Subcutaneous abdominal adipose tissue (tissue), 5 donors: ENCODE data around the gene IER5L.
A peak's percentile ranks its signal among the peaks of the same experiment; 100 is the strongest.

Experiments used
- H3K27ac ChIP-seq: one replicate; pipeline ENCODE4 v1.7.0; 2013; ENCODE audit warnings: low read depth, mild to moderate bottlenecking, inconsistent platforms, low read length, moderate library complexity
- H3K27me3 ChIP-seq, 5 donors: one replicate each; pipeline ENCODE4 v1.7.0; 2013; ENCODE audit warnings: low read length in 5 of 5, inconsistent platforms in 1 of 5; ENCODE audit not compliant: control insufficient read depth in 5 of 5, insufficient read depth in 4 of 5
- H3K36me3 ChIP-seq, 5 donors: one replicate each; pipeline ENCODE4 v1.7.0; 2013; ENCODE audit warnings: low read length in 5 of 5; ENCODE audit not compliant: control insufficient read depth in 5 of 5, insufficient read depth in 5 of 5
- H3K4me1 ChIP-seq, 5 donors: one replicate each; pipeline ENCODE4 v1.7.0; 2013; ENCODE audit warnings: low read length in 5 of 5, mild to moderate bottlenecking in 3 of 5, moderate library complexity in 1 of 5; ENCODE audit not compliant: control insufficient read depth in 5 of 5, insufficient read depth in 5 of 5
- H3K4me3 ChIP-seq, 5 donors: one replicate each; pipeline ENCODE4 v1.7.0; 2013; ENCODE audit warnings: low read length in 5 of 5, low read depth in 1 of 5
- H3K9ac ChIP-seq, 5 donors: one replicate each; pipeline ENCODE4 v1.7.0; 2013; ENCODE audit warnings: low read length in 5 of 5, mild to moderate bottlenecking in 4 of 5, moderate library complexity in 3 of 5
- H3K9me3 ChIP-seq, 5 donors: one replicate each; pipeline ENCODE4 v1.7.0; 2013; ENCODE audit warnings: low read length in 5 of 5; ENCODE audit not compliant: control insufficient read depth in 5 of 5
- donor health status: healthy.
- donor health status: healthy.
- donor health status: healthy.
- donor health status: healthy.
- donor health status: healthy.

IER5L gene

GRCh38 chr9:129154866-129155477 is 23.1 kb downstream of the IER5L start:
- no peak overlapping the region for H3K27ac ChIP-seq
- no peak overlapping the region for H3K4me3 ChIP-seq
- H3K27me3 ChIP-seq, result no peaks in the 10 kb centered on the region
- peaks cover 0 to 35% (median 8%) of the 10 kb centered on the region in 5 donors for H3K36me3 ChIP-seq
- no peaks in the 10 kb centered on the region for H3K9me3 ChIP-seq
- no peak overlapping the region for H3K9ac ChIP-seq
- H3K4me1 ChIP-seq, result peaks cover 0 to 7% (median 5%) of the 10 kb centered on the region in 5 donors

DNA sequence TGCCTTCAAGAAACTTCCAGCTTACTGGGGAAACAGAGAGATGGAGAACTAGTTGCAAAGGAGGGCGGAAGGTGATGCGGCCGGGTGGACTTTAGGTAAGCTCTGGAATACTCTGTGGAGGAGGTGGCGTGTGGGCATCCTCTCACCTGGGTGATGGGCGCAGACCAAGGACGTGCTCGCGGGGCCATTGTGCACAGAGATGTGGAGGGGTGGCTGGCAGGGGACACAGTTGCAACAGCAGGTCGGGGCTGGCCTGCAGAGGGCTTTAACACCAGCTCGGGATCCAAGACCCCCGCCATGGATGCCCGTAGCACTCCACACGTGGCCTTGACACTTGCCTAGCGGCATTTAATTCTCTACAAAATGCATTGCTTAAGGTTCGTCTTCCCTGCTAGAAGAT is 26.6 kb downstream of the IER5L start:
- Histone ChIP-seq H3K27ac (no peak overlapping the region), H3K36me3 (peaks cover 0 to 57% (median 13%) of the 10 kb centered on the region in 5 donors), H3K9ac (no peak overlapping the region), H3K4me3 (no peak overlapping the region), H3K27me3 (no peaks in the 10 kb centered on the region), H3K9me3 (no peaks in the 10 kb centered on the region), H3K4me1 (peaks cover 0 to 17% (median 12%) of the 10 kb centered on the region in 5 donors)

GRCh38 chr9:129150672-129151211 is 27.3 kb downstream of the IER5L start:
- Histone ChIP-seq H3K36me3 (peaks cover 0 to 54% (median 13%) of the 10 kb centered on the region in 5 donors), H3K9me3 (no peaks in the 10 kb centered on the region), H3K4me1 (peaks cover 1 to 25% (median 19%) of the 10 kb centered on the region in 5 donors), H3K27ac (no peak overlapping the region), H3K27me3 (no peaks in the 10 kb centered on the region), H3K9ac (no peak overlapping the region), H3K4me3 (no peak overlapping the region)

DNA sequence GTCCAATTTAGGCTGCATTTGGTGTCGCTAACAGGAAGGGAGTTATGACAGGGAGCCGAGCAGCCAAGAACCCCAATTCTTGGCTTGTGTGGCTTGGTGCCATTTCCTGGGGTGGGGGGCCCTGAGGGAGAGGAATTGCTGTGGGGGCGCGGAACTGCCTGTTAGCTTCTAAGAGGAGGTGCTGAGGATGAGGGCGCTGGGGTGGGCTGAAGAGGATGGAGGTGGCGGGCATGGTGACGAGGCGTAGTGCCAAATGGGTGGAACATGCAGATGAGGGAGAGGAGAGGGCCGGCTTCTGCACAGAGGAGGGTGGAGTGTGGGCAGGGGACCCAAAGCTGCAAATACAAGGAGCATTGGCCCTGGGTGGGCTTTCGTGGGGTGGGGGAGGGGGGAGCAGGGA is 27.9 kb downstream of the IER5L start:
- peaks cover 1 to 31% (median 25%) of the 10 kb centered on the region in 5 donors for H3K4me1 ChIP-seq
- H3K9me3 ChIP-seq, result no peaks in the 10 kb centered on the region
- H3K36me3 ChIP-seq, result peaks cover 0 to 48% (median 13%) of the 10 kb centered on the region in 5 donors
- no peaks in the 10 kb centered on the region for H3K27me3 ChIP-seq
- H3K4me3 ChIP-seq, result no peak overlapping the region
- no peak overlapping the region for H3K27ac ChIP-seq
- H3K9ac ChIP-seq, result no peak overlapping the region

DNA sequence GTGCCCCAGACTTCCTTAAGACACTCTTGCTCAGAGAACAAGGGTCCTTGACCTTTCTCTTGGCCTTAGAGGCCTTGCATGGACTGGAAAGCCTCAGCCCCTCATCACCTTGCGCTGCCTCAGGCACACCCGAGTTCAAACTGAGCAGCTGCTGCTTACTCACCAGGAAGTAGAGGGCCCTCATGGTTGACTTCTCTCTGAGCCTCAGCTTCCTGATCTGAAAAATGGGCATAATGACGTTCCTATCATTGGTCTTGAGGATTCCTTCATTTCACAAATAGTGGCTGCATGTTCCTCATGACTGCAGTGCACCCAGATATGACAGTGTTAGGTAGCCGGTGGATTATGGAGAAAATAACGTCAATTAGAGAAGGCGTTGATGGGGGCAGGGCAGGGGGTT is 28.6 kb downstream of the IER5L start:
- peaks cover 0 to 41% (median 9%) of the 10 kb centered on the region in 5 donors for H3K36me3 ChIP-seq
- no peak overlapping the region for H3K4me3 ChIP-seq
- no peak overlapping the region for H3K27ac ChIP-seq
- no peaks in the 10 kb centered on the region for H3K27me3 ChIP-seq
- H3K4me1 ChIP-seq, result peaks cover 1 to 34% (median 28%) of the 10 kb centered on the region in 5 donors
- no peak overlapping the region for H3K9ac ChIP-seq
- no peaks in the 10 kb centered on the region for H3K9me3 ChIP-seq

GRCh38 chr9:129148463-129149204 is 29.4 kb downstream of the IER5L start:
- Histone ChIP-seq H3K4me3 (no peak overlapping the region), H3K4me1 (peaks cover 4 to 39% (median 35%) of the 10 kb centered on the region in 5 donors), H3K27me3 (no peaks in the 10 kb centered on the region), H3K9me3 (no peaks in the 10 kb centered on the region), H3K9ac (no peak overlapping the region), H3K27ac (no peak overlapping the region), H3K36me3 (peaks cover 0 to 47% (median 11%) of the 10 kb centered on the region in 5 donors)

GRCh38 chr9:129146441-129146941 is 31.6 kb downstream of the IER5L start:
- Histone ChIP-seq H3K27ac (peak overlapping the region; percentile 78), H3K4me1 (peaks cover 18 to 56% (median 53%) of the 10 kb centered on the region in 5 donors), H3K4me3 (no peak overlapping the region), H3K36me3 (peaks cover 0 to 43% (median 11%) of the 10 kb centered on the region in 5 donors), H3K27me3 (no peaks in the 10 kb centered on the region), H3K9ac (peak overlapping the region in 4 of 5 donors; percentile 26 to 64 (median 62)), H3K9me3 (no peaks in the 10 kb centered on the region)

- Histone ChIP-seq H3K9me3 (no peaks in the 10 kb centered on the region), H3K9ac (peak overlapping the region in 4 of 5 donors; percentile 26 to 69 (median 62)), H3K4me1 (peaks cover 22 to 62% (median 59%) of the 10 kb centered on the region in 5 donors), H3K4me3 (no peak overlapping the region), H3K27ac (peak overlapping the region; percentile 78), H3K27me3 (no peaks in the 10 kb centered on the region), H3K36me3 (peaks cover 0 to 37% (median 11%) of the 10 kb centered on the region in 5 donors)
Observed at GRCh38 chr9:129145841-129146292, 32.2 kb downstream of the IER5L start.

DNA sequence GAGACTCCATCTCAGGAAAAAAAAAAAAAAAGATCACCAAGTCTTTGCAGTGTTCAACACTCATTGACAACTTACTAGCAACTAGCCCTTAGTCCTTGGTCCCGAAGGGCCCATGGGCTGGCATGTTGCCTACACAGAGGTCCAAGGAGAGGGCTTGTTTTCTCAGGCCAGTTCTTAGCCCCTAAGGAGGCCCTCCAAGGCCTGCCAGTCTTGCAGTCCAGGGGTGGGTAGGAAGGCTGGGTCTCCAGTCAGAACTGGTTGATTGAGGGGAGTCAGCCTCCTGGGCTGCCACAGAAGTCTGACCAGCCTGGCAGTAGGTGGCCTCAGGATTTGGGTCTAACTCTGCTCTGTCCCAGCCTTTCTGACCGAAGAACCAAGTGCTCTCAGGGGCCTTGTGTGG is 32.7 kb downstream of the IER5L start:
- Histone ChIP-seq H3K9me3 (no peaks in the 10 kb centered on the region), H3K4me3 (no peak overlapping the region), H3K9ac (peak overlapping the region in 2 of 5 donors; percentile 6 to 69), H3K36me3 (peaks cover 0 to 34% (median 11%) of the 10 kb centered on the region in 5 donors), H3K4me1 (peaks cover 24 to 67% (median 64%) of the 10 kb centered on the region in 5 donors), H3K27me3 (no peaks in the 10 kb centered on the region), H3K27ac (peak overlapping the region; percentile 78)
